NB4 (cell line): Measurements from ENCODE around the gene CDC20.

Experiments
- DNase-seq: peaks from one replicate; pipeline ENCODE4 v3.0.0; 2010; ENCODE audit warnings: low read depth
- H3K4me3 ChIP-seq: one replicate; pipeline ENCODE4 v1.5.1; 2011; ENCODE audit warnings: mild to moderate bottlenecking, low read depth, low read length, moderate library complexity
- MYC ChIP-seq: IDR thresholded peaks from 2 replicates; pipeline ENCODE4 v1.6.1; 2011; ENCODE audit warnings: low read depth, low read length
- POLR2A ChIP-seq: IDR thresholded peaks from 2 replicates; pipeline ENCODE4 v1.6.1; 2011; ENCODE audit warnings: mild to moderate bottlenecking; ENCODE audit not compliant: insufficient read length; ENCODE audit errors: extremely low read depth
- TF ChIP-seq, protein P1 (sequence below): IDR thresholded peaks from 2 replicates; pipeline ENCODE4 v1.6.1; 2011; ENCODE audit warnings: low read depth, low read length
- TF ChIP-seq, protein P2 (sequence below): IDR thresholded peaks from one replicate; pipeline ENCODE4 v1.5.1; 2012; ENCODE audit warnings: low read depth, low read length

CDC20 gene

DNA sequence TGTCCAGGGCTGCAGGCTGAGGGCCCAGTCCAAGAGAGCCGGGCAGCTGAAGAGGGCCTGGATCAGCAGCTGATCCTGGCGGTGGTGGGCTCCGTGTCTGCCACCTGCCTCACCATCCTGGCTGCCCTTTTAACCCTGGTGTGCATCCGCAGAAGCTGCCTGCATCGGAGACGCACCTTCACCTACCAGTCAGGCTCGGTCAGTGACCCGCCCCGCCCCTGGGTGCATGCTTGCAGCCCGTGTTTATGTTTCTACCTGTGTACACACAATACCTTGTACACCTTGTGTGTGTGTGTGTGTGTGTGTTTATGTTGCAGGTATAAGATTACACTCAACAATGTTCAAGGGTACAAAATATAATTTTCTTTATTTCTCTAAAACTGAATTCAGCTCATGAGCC lies 45.0 kb upstream of the CDC20 start:
- H3K4me3 ChIP-seq, result no peak overlapping the region
- no peak for DNase-seq
- TF ChIP-seq, protein P1, sequence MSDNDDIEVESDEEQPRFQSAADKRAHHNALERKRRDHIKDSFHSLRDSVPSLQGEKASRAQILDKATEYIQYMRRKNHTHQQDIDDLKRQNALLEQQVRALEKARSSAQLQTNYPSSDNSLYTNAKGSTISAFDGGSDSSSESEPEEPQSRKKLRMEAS, result no peak
- no peak for TF ChIP-seq MYC

DNA sequence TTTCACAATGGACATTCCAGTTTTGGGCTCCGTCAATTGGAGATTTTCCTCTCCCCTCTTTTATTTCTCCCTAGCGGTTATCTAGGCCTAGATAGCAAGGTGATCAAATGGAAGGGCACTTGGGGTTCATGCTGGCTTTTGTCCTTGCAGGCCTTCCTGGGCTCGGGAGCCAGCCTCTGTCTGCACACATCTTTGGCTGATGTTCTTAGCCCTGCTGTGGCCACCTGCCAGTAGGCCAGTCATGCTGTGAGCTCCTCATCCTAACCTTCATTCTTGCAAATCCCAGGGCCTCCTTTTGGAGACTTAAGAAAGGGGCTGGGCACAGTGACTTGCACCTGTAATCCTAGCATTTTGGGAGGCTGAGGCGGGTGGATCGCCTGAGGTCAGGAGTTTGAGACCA lies 44.5 kb upstream of the CDC20 start:
- H3K4me3 ChIP-seq, result no peak overlapping the region
- TF ChIP-seq, protein P2, sequence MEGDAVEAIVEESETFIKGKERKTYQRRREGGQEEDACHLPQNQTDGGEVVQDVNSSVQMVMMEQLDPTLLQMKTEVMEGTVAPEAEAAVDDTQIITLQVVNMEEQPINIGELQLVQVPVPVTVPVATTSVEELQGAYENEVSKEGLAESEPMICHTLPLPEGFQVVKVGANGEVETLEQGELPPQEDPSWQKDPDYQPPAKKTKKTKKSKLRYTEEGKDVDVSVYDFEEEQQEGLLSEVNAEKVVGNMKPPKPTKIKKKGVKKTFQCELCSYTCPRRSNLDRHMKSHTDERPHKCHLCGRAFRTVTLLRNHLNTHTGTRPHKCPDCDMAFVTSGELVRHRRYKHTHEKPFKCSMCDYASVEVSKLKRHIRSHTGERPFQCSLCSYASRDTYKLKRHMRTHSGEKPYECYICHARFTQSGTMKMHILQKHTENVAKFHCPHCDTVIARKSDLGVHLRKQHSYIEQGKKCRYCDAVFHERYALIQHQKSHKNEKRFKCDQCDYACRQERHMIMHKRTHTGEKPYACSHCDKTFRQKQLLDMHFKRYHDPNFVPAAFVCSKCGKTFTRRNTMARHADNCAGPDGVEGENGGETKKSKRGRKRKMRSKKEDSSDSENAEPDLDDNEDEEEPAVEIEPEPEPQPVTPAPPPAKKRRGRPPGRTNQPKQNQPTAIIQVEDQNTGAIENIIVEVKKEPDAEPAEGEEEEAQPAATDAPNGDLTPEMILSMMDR, result no peak
- TF ChIP-seq, protein P1, result no peak
- TF ChIP-seq POLR2A (no peak), MYC (no peak)
- DNase-seq, result no peak

DNA sequence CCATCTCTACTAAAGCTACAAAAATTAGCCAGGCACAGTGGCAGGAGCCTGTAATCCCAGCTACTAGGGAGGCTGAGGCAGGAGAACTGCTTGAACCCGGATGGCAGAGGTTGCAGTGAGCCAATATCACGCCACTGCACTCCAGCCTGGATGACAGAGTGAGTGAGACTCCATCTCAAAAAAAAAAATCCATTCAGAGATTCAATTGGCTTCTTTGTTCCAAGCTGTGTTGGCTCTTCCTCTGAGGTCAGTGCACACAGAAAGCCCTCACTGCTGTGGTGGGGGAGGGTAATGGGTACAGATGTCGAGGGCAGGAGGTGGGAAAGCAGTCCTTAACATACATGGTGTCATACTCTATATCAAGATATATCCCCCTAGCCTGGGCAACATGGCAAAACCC lies 43.3 kb upstream of the CDC20 start:
- H3K4me3 ChIP-seq, result no peak overlapping the region
- DNase-seq, result no peak
- TF ChIP-seq, protein P1, result no peak
- TF ChIP-seq POLR2A (no peak), MYC (no peak)
- TF ChIP-seq, protein P2, result no peak

DNA sequence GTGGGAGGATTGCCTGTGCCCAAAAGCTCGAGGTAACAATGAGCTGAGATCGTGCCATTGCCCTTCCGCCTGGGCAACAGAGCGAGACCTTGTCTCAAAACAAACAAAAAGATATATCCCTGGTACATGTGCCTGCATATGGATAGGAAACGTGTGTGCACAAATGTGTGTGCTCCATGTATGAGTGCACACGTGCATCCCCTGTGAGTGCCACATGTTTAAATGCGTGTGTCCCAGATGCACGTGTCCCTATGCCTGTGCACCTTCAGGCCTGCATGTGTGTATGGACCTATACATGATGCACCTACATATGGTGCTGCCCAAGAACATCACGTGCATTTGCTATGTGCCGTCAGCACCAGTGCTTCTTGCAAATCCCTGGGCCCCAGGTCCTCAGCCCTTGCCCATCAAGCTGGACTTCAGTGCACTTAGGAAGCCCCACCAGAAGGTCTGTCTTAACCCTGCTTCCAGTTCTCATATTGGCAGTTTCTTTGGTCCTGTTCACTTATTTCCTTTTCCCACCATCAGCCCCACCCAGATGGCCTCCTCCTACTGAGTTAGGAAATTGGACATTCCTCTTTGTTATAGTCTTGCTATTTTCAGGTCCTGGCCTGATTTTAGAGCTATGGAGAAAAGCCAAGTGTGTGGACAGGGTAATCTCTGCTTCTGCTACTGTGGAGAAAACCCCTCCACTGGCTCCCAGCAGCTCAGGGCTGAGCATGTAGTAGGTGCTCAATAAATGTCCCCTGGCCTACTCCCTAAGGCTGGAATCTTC lies 42.6 kb upstream of the CDC20 start:
- DNase-seq, result no peak
- TF ChIP-seq MYC (no peak), POLR2A (no peak)
- TF ChIP-seq, protein P2, result no peak
- TF ChIP-seq, protein P1, result no peak
- H3K4me3 ChIP-seq, result no peak overlapping the region

DNA sequence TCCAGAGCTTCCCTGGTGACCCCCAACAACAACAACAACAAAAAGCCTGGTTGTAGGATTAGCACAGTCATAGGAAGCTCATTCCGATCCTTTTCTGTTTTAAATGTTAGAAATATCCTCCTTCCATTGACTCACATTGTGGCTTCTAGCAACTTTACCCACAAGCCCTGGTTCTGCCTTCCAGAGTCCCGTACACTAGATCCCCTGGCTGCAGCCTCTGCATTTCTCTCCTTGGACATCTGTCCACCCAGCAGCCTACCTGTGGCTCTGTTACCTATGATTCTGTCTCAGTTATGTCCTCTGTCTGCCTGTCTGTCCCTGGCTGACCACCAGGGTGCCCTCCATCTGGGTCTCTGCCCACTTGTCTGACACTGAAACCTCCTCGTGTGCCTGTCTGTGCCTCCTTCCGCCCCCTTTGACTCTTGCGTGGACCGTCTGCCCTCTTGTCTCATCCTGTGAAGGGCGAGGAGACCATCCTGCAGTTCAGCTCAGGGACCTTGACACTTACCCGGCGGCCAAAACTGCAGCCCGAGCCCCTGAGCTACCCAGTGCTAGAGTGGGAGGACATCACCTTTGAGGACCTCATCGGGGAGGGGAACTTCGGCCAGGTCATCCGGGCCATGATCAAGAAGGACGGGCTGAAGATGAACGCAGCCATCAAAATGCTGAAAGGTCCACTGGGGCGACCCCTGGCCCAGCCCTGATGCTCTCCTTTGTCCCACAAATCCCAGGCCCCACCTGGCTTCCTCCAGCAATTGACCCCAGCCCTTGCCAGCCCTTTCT lies 41.9 kb upstream of the CDC20 start:
- no peak for DNase-seq
- H3K4me3 ChIP-seq, result no peak overlapping the region
- TF ChIP-seq POLR2A, result no peak
- no peak for TF ChIP-seq MYC

DNA sequence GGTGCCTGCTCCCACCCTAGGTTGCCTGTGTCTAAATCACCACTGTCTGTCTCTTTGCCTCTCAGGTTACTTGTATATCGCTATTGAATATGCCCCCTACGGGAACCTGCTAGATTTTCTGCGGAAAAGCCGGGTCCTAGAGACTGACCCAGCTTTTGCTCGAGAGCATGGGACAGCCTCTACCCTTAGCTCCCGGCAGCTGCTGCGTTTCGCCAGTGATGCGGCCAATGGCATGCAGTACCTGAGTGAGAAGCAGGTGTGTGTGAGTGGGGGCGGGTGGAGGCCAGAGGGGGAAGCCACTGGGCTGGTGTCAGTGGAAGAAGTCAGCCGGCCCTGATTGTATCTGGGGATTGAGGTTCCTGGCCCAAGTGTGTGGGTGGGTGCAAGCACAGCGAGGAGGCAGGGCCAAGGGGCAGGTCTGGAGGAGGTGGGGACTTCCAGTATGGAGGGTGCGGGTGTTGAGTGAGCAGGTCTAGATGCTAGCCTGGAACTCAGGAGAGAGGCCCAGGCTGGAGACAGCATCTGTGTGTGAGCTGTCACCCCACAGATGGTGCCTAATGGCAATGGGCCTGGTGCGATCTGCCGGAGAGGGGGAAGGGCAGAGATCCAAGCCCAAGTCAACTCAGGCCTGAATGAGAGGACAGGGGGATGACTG lies 40.8 kb upstream of the CDC20 start:
- TF ChIP-seq POLR2A (no peak), MYC (no peak)
- TF ChIP-seq, protein P1, result no peak
- TF ChIP-seq, protein P2, result no peak
- no peak for DNase-seq
- H3K4me3 ChIP-seq, result no peak overlapping the region
